Keratinocyte (primary cell): ENCODE data around the gene IFT81. TPM values are rescaled to one million over a fixed set of nuclear protein-coding genes. Genes with fewer than 3 reads are reported as not detected.
A peak's percentile ranks its signal among the peaks of the same experiment; 100 is the strongest.

ENCODE experiments used
- DNase-seq: peaks from one replicate; pipeline ENCODE4 v3.0.0-alpha.2; 2011; ENCODE audit warnings: low read depth, missing footprints, low spot score
- FAIRE-seq: peaks from 2 replicates; lab custom pipeline; 2011; peaks lifted over from hg19 to GRCh38; lab: Jason Lieb, UNC
- H2AFZ ChIP-seq: 2 replicates; pipeline ENCODE4 v1.6.0; 2012; ENCODE audit warnings: low read length, control low read depth, inconsistent platforms; ENCODE audit not compliant: control insufficient read depth
- H3K27ac ChIP-seq: 2 replicates; pipeline ENCODE4 v1.5.1; 2011; ENCODE audit warnings: low read length; ENCODE audit not compliant: control insufficient read depth, insufficient read depth
- H3K27me3 ChIP-seq: 3 replicates; pipeline ENCODE4 v1.6.0; 2011; ENCODE audit warnings: low read length; ENCODE audit not compliant: control insufficient read depth, insufficient read depth; ENCODE audit errors: extremely low read depth
- H3K36me3 ChIP-seq, 2 experiments: 2 replicates in 1 of 2; 3 replicates in 1 of 2; pipeline ENCODE4 v1.5.1; 2011; ENCODE audit warnings: low read length in 2 of 2, mild to moderate bottlenecking in 1 of 2; ENCODE audit not compliant: control insufficient read depth in 2 of 2, insufficient read depth in 2 of 2; ENCODE audit errors: extremely low read depth in 1 of 2
- H3K4me1 ChIP-seq: 3 replicates; pipeline ENCODE4 v1.5.1; 2011; ENCODE audit warnings: low read length; ENCODE audit not compliant: control insufficient read depth, insufficient read depth; ENCODE audit errors: extremely low read depth
- H3K4me2 ChIP-seq: 3 replicates; pipeline ENCODE4 v1.6.0; 2011; ENCODE audit warnings: low read depth, low read length; ENCODE audit not compliant: control insufficient read depth, insufficient read depth; ENCODE audit errors: extremely low read depth
- H3K4me3 ChIP-seq, 3 experiments: fragments of 200-600 bp in 1 of 3; sonication (generic) in 1 of 3; 2 replicates in 2 of 3; 3 replicates in 1 of 3; pipeline ENCODE4 v1.5.1; 2011 to 2016; ENCODE audit warnings: low read length in 3 of 3, mild to moderate bottlenecking in 3 of 3, control low read depth in 2 of 3, inconsistent platforms in 1 of 3, low read depth in 1 of 3, mixed read lengths in 1 of 3, mixed run types in 1 of 3, moderate library complexity in 1 of 3; ENCODE audit not compliant: control insufficient read depth in 2 of 3, insufficient read depth in 2 of 3; ENCODE audit errors: extremely low read depth in 1 of 3
- H3K79me2 ChIP-seq: 2 replicates; pipeline ENCODE4 v1.6.0; 2012; ENCODE audit warnings: low read length; ENCODE audit not compliant: control insufficient read depth, insufficient read depth
- H3K9ac ChIP-seq: 3 replicates; pipeline ENCODE4 v1.6.0; 2011; ENCODE audit warnings: low read length; ENCODE audit not compliant: control insufficient read depth, insufficient read depth; ENCODE audit errors: extremely low read depth
- H3K9me1 ChIP-seq: 3 replicates; pipeline ENCODE4 v1.6.0; 2011; ENCODE audit warnings: low read length; ENCODE audit not compliant: control insufficient read depth, insufficient read depth; ENCODE audit errors: extremely low read depth
- H3K9me3 ChIP-seq: 2 replicates; pipeline ENCODE4 v1.5.1; 2012; ENCODE audit warnings: low read depth, low read length; ENCODE audit not compliant: control insufficient read depth
- H4K20me1 ChIP-seq: 3 replicates; pipeline ENCODE4 v1.6.0; 2011; ENCODE audit warnings: low read length; ENCODE audit not compliant: control insufficient read depth, insufficient read depth; ENCODE audit errors: extremely low read depth
- CTCF ChIP-seq, 3 experiments: IDR thresholded peaks in 1 of 3; conservative IDR thresholded peaks in 1 of 3; optimal IDR thresholded peaks in 1 of 3; 2 replicates in 2 of 3; 3 replicates in 1 of 3; pipeline versions ENCODE3 to v1.5.1; 2011; ENCODE audit warnings: low read length in 3 of 3, mild to moderate bottlenecking in 3 of 3, moderate library complexity in 2 of 3, control low read depth in 1 of 3, inconsistent platforms in 1 of 3; ENCODE audit not compliant: insufficient read depth in 2 of 3; ENCODE audit errors: extremely low read depth in 1 of 3
- EZH2 ChIP-seq: IDR thresholded peaks from one replicate; pipeline ENCODE4 v1.6.1; 2012; ENCODE audit warnings: inconsistent platforms, mild to moderate bottlenecking, low read length, moderate library complexity
- dilution Hi-C: fragments of 300-500 bp; cut with MboI; formaldehyde crosslinking; loops from one replicate; pipeline ENCODE4 v1.7.0; 2020; ENCODE audit warnings: low sequenced_read_pairs; ENCODE audit not compliant: extremely low pct_ligation_motif_present
- polyA plus RNA-seq, 5 experiments: library from polyadenylated mRNA; depleted of rRNA in 3 of 5; stranded (reverse) in 3 of 5; stranded (forward) in 1 of 5; unstranded in 1 of 5; fragments of >200 nt; gene quantifications; 1 replicate in 1 of 5; 2 replicates in 3 of 5; 3 replicates in 1 of 5; pipeline versions ENCODE4 v1.2.1 to v1.2.3, GENCODE V29; 2011 to 2012; ENCODE audit warnings: missing spikeins in 2 of 5, low read depth in 1 of 5, low replicate concordance in 1 of 5

Gene IFT81
- polyA plus RNA-seq, 1 donor (not counting 4 experiments of a cell fraction or from before 2014, with no cell fraction given), result 8.9 TPM

GRCh38 chr12:110244829-110245228, 120.7 kb downstream of the IFT81 start:
- Histone ChIP-seq H3K4me3 (no peak overlapping the region), H3K4me1 (peaks cover 30% of the 10 kb centered on the region), H3K9me3 (no peaks in the 10 kb centered on the region), H3K27me3 (no peaks in the 10 kb centered on the region), H3K36me3 (no peaks in the 10 kb centered on the region), H3K4me2 (no peak overlapping the region), H3K9ac (no peak overlapping the region), H3K9me1 (no peaks in the 10 kb centered on the region), H3K27ac (no peak overlapping the region), H3K79me2 (no peaks in the 10 kb centered on the region), H2AFZ (no peak overlapping the region), H4K20me1 (no peaks in the 10 kb centered on the region)
- DNase-seq, result no peak
- TF ChIP-seq EZH2, result no peak
- dilution Hi-C loops, result no loop called here
- no peak for FAIRE-seq

- no peaks in the 10 kb centered on the region for H3K36me3 ChIP-seq
- H3K9me1 ChIP-seq, result no peaks in the 10 kb centered on the region
- no peaks in the 10 kb centered on the region for H4K20me1 ChIP-seq
- H3K9ac ChIP-seq, result no peak overlapping the region
- no peak overlapping the region for H3K4me2 ChIP-seq
- peaks cover 30% of the 10 kb centered on the region for H3K4me1 ChIP-seq
- H3K27me3 ChIP-seq, result no peaks in the 10 kb centered on the region
- no peak overlapping the region for H3K27ac ChIP-seq
- DNase-seq (no peak), FAIRE-seq (no peak)
- H3K9me3 ChIP-seq, result no peaks in the 10 kb centered on the region
- dilution Hi-C loops, result no loop called here
- H3K4me3 ChIP-seq, result no peak overlapping the region
- H2AFZ ChIP-seq, result no peak overlapping the region
- TF ChIP-seq EZH2, result no peak
- TF ChIP-seq CTCF (optimal IDR thresholded peaks at IDR 0.05 in 1 of 3, IDR thresholded peaks at IDR 0.05 in 1 of 3, conservative IDR thresholded peaks at IDR 0.05 in 1 of 3; ENCODE audit: extremely low read depth in 1 of 3, insufficient read depth in 2 of 3, low read length in 3 of 3), result peak; percentile 44 to 79 (median 69)
- H3K79me2 ChIP-seq, result no peaks in the 10 kb centered on the region
These were observed 121.2 kb downstream of the IFT81 start for GRCh38 chr12:110245369-110245772.
